Gastroesophageal sphincter (tissue), 4 donors: ENCODE results near the gene CLSTN2. TPM values are rescaled to one million over a fixed set of nuclear protein-coding genes. Genes with fewer than 3 reads are reported as not detected.

Experiments
- ATAC-seq: fragments of 150-250 bp; one replicate; pipeline ENCODE4 v1.9.1; 2016; ENCODE audit warnings: mild to moderate bottlenecking, moderate library complexity
- H3K27ac ChIP-seq, 4 donors: fragments of 200-600 bp; sonication (generic) in 3 of 4; 1 replicate in 3 of 4; 2 replicates in 1 of 4; pipeline ENCODE4 v1.5.1; 2016 to 2019
- H3K27me3 ChIP-seq: fragments of 200-600 bp; sonication (generic); one replicate; pipeline ENCODE4 v1.5.1; 2019
- H3K36me3 ChIP-seq, 2 donors: fragments of 200-600 bp; sonication (generic); one replicate each; pipeline ENCODE4 v1.5.1; 2019; ENCODE audit warnings: control low read depth in 1 of 2
- H3K4me1 ChIP-seq, 3 donors: fragments of 200-600 bp; sonication (generic); 1 replicate in 2 of 3; 2 replicates in 1 of 3; pipeline ENCODE4 v1.5.1; 2016 to 2019; ENCODE audit warnings: control low read depth in 2 of 3
- H3K4me3 ChIP-seq, 2 donors: fragments of 200-600 bp; sonication (generic); one replicate each; pipeline ENCODE4 v1.5.1; 2019; ENCODE audit warnings: mild to moderate bottlenecking in 1 of 2, moderate library complexity in 1 of 2
- H3K9me3 ChIP-seq, 3 donors: fragments of 200-600 bp; sonication (generic); one replicate each; pipeline ENCODE4 v1.5.1; 2017 to 2019; ENCODE audit warnings: control low read depth in 2 of 3
- CTCF ChIP-seq, 4 experiments: fragments of 200-600 bp in 2 of 4; fragments of 450-650 bp in 2 of 4; sonication (generic) in 1 of 4; IDR thresholded peaks; one replicate each; pipeline ENCODE4 v1.5.1; 2017 to 2019; ENCODE audit warnings: antibody characterized with exemption in 4 of 4, mild to moderate bottlenecking in 2 of 4, moderate library complexity in 2 of 4
- EP300 ChIP-seq: sonication (generic); formaldehyde crosslinking; IDR thresholded peaks from one replicate; pipeline ENCODE4 v1.6.1; 2017; ENCODE audit warnings: antibody characterized with exemption, mild to moderate bottlenecking
- POLR2A ChIP-seq, 2 donors: fragments of 450-650 bp; IDR thresholded peaks; one replicate each; pipeline ENCODE4 v1.6.1; 2017; ENCODE audit warnings: antibody characterized with exemption in 2 of 2, mild to moderate bottlenecking in 2 of 2, moderate library complexity in 1 of 2
- POLR2AphosphoS5 ChIP-seq: sonication (generic); formaldehyde crosslinking; IDR thresholded peaks from one replicate; pipeline ENCODE4 v1.6.1; 2017; ENCODE audit warnings: antibody characterized with exemption
- WGBS, 2 donors: methylation state at CpG; one replicate each; pipeline ENCODE4 v1.1.5; 2018; ENCODE audit warnings: low coverage in 1 of 2; 5-methylcytosine and 5-hydroxymethylcytosine counted together
- total RNA-seq, 4 donors: library from RNA; depleted of rRNA; stranded (reverse); fragments of >200 nt; gene quantifications; one replicate each; pipeline ENCODE4 v1.1.0, GENCODE V29; 2016

Gene CLSTN2
- total RNA-seq, 4 donors from 2014 or later = 6.6 to 9.7 (median 7.7) TPM

GRCh38 chr3:140468407-140468806, 533.4 kb downstream of the CLSTN2 start:
- H3K36me3 ChIP-seq = no peaks in the 10 kb centered on the region
- ATAC-seq = no peak
- no peaks in the 10 kb centered on the region for H3K9me3 ChIP-seq
- no peak overlapping the region for H3K4me3 ChIP-seq
- WGBS, 2 donors = 58 to 65% methylated on average over 6 to 7 of the region's 7 CpGs
- TF ChIP-seq POLR2A (IDR thresholded peaks at IDR 0.05) (no peak), CTCF (IDR thresholded peaks at IDR 0.05) (no peak), EP300 (no peak), POLR2AphosphoS5 (no peak)
- no peaks in the 10 kb centered on the region for H3K27me3 ChIP-seq
- no peak overlapping the region for H3K27ac ChIP-seq
- peaks cover 0 to 15% (median 0%) of the 10 kb centered on the region in 3 donors for H3K4me1 ChIP-seq

DNA sequence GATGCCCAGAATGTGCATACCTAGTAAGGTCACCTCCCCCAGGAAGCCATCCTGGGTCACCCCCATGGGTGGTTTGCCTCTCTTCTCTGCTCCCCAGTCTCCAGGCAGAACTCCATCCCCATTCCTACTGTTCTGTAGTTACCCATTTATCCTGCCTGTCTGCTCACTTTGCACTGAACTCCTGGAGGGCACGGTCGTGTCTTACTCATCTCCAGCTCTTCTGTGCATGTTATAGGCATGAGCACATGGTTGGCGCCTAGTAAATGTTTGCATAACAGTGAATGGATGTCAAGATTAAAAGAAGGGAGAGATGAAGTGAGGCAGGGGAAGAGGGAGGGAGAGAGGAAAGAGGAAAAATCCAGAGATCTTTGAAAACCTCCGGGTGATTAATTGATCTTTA, 534.5 kb downstream of the CLSTN2 start:
- Histone ChIP-seq H3K27me3 (no peaks in the 10 kb centered on the region), H3K4me3 (no peak overlapping the region), H3K9me3 (no peaks in the 10 kb centered on the region), H3K27ac (no peak overlapping the region), H3K36me3 (no peaks in the 10 kb centered on the region), H3K4me1 (peaks cover 0 to 15% (median 0%) of the 10 kb centered on the region in 3 donors)
- TF ChIP-seq EP300 (no peak), CTCF (IDR thresholded peaks at IDR 0.05) (no peak), POLR2A (IDR thresholded peaks at IDR 0.05) (no peak), POLR2AphosphoS5 (no peak)
- 48 to 53% methylated on average over 2 to 4 of the region's 4 CpGs for WGBS, 2 donors
- no peak for ATAC-seq

GRCh38 chr3:140470211-140470610, 535.2 kb downstream of the CLSTN2 start:
- no peak for ATAC-seq
- H3K9me3 ChIP-seq = no peaks in the 10 kb centered on the region
- TF ChIP-seq POLR2AphosphoS5 (no peak), EP300 (no peak), CTCF (IDR thresholded peaks at IDR 0.05) (no peak), POLR2A (IDR thresholded peaks at IDR 0.05) (no peak)
- H3K27ac ChIP-seq = no peak overlapping the region
- H3K4me3 ChIP-seq = no peak overlapping the region
- WGBS, 2 donors = 71 to 80% methylated on average over 3 to 4 of the region's 4 CpGs
- H3K36me3 ChIP-seq = no peaks in the 10 kb centered on the region
- peaks cover 0 to 15% (median 0%) of the 10 kb centered on the region in 3 donors for H3K4me1 ChIP-seq
- H3K27me3 ChIP-seq = no peaks in the 10 kb centered on the region

DNA sequence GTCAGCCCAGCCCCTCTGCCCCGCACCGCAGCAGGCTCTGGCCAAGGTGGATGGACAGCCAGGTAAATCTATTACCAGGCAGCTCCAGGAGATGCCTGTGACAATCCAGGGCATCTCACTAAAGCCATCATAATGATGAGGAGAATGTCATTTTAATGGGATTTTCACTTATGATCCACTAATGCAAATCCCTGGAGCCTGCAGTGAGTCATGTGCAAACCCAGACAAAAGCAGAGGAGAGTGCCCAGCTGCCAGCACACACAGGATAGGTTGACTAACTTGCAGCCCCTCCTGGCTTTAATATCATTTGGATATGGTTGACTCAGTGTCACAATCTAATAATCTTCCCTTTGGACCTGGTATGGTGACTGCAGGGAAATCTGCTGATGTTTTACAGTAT, 536.0 kb downstream of the CLSTN2 start:
- H3K36me3 ChIP-seq = no peaks in the 10 kb centered on the region
- H3K27ac ChIP-seq = no peak overlapping the region
- WGBS, 2 donors = 80% methylated on average over 2 of the region's 2 CpGs; no CpG with 5 or more reads in 1 of the 2 donors
- H3K4me3 ChIP-seq = no peak overlapping the region
- no peaks in the 10 kb centered on the region for H3K9me3 ChIP-seq
- TF ChIP-seq POLR2A (IDR thresholded peaks at IDR 0.05) (no peak), EP300 (no peak), POLR2AphosphoS5 (no peak)
- H3K4me1 ChIP-seq = peaks cover 0 to 15% (median 0%) of the 10 kb centered on the region in 3 donors
- H3K27me3 ChIP-seq = no peaks in the 10 kb centered on the region
- no peak for ATAC-seq

DNA sequence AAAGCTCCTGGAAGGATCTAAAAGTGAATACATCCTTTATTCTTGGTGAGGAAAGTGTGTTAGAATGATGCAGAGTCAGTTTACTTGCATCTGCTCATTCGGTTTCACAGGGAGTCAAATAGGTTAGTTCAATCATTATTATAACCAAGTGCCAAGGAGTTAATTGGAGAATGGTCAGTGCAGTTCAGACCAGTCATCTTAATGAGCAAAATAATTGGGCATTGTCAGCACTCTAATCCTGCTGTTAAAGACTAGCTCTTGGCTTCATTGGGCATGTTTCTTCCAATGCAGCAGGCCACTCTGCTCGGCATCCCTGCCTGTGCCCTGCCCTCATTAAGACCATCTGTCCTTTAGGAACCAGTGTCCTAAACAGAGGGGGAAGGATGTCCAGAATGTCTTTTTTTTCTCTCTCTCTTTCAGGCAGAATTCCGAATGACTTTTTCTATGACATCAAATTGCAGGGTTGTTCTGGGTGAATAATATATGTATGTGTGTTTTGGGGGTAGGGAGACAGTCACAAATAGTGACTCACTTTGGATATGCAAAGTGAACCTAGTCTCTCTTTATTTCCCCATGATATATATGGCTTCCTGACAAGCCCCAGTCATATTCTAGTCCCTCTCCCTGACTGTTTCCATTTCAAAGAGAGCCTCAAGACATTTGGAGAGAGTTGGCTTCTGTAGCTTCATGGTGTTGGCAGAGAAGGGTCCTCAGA, 537.5 kb downstream of the CLSTN2 start:
- no peaks in the 10 kb centered on the region for H3K9me3 ChIP-seq
- no peaks in the 10 kb centered on the region for H3K36me3 ChIP-seq
- no peak overlapping the region for H3K4me3 ChIP-seq
- H3K4me1 ChIP-seq = peaks cover 0 to 8% (median 0%) of the 10 kb centered on the region in 3 donors
- H3K27me3 ChIP-seq = no peaks in the 10 kb centered on the region
- ATAC-seq = no peak
- H3K27ac ChIP-seq = no peak overlapping the region
- WGBS, 2 donors = 71 to 85% methylated on average over 1 to 3 of the region's 3 CpGs
- TF ChIP-seq CTCF (IDR thresholded peaks at IDR 0.05) (no peak), POLR2A (IDR thresholded peaks at IDR 0.05) (no peak), POLR2AphosphoS5 (no peak), EP300 (no peak)
